Thoracic aorta (tissue), 2 donors: ENCODE measurements around the gene HARBI1. TPM values are rescaled to one million over a fixed set of nuclear protein-coding genes. Genes with fewer than 3 reads are reported as not detected.

Experiments used
- ATAC-seq: fragments of 150-250 bp; one replicate; pipeline ENCODE4 v1.8.0; 2017; ENCODE audit warnings: low read depth; ENCODE audit not compliant: insufficient number of reproducible peaks, low FRiP score
- DNase-seq: peaks from one replicate; pipeline ENCODE4 v3.0.0-alpha.2; 2020; ENCODE audit warnings: low spot score
- H3K27ac ChIP-seq, 2 donors: fragments of 200-600 bp; sonication (generic); 1 replicate in 1 of 2; 2 replicates in 1 of 2; pipeline ENCODE4 v1.5.1; 2016; ENCODE audit warnings: mild to moderate bottlenecking in 2 of 2, moderate library complexity in 2 of 2
- H3K27me3 ChIP-seq: fragments of 200-600 bp; sonication (generic); replicated peaks from 2 replicates; pipeline ENCODE4 v1.6.0; 2016; ENCODE audit warnings: mild to moderate bottlenecking; ENCODE audit not compliant: insufficient read depth
- H3K36me3 ChIP-seq: fragments of 200-600 bp; sonication (generic); one replicate; pipeline ENCODE4 v1.5.1; 2016
- H3K4me1 ChIP-seq, 2 donors: fragments of 200-600 bp; sonication (generic); 1 replicate in 1 of 2; 2 replicates in 1 of 2; pipeline versions ENCODE4 v1.5.1 to v1.6.0; 2016; ENCODE audit warnings: low read depth in 2 of 2, mild to moderate bottlenecking in 1 of 2; ENCODE audit not compliant: control insufficient read depth in 1 of 2
- H3K4me3 ChIP-seq: fragments of 200-600 bp; sonication (generic); 2 replicates; pipeline ENCODE4 v1.5.1; 2016; ENCODE audit warnings: mild to moderate bottlenecking
- H3K9me3 ChIP-seq: fragments of 200-600 bp; sonication (generic); 2 replicates; pipeline ENCODE4 v1.5.1; 2016
- total RNA-seq, 2 donors: library from RNA; depleted of rRNA; stranded (reverse); fragments of >200 nt; gene quantifications; one replicate each; pipeline versions ENCODE4 v1.1.0 to v1.2.3, GENCODE V29; 2016
- TF ChIP-seq, protein P1 (sequence below): fragments of 200-600 bp; sonication (generic); IDR thresholded peaks from one replicate; pipeline ENCODE4 v1.5.1; 2019; ENCODE audit warnings: antibody characterized with exemption

HARBI1 gene
- total RNA-seq, 2 donors from 2014 or later = 1.1 TPM; not detected in 1

GRCh38 chr11:46642627-46643335 lies 25.8 kb upstream of the HARBI1 start:
- H3K4me1 ChIP-seq = peaks cover 2 to 6% of the 10 kb centered on the region in 2 donors
- no peak overlapping the region for H3K4me3 ChIP-seq
- TF ChIP-seq, protein P1, sequence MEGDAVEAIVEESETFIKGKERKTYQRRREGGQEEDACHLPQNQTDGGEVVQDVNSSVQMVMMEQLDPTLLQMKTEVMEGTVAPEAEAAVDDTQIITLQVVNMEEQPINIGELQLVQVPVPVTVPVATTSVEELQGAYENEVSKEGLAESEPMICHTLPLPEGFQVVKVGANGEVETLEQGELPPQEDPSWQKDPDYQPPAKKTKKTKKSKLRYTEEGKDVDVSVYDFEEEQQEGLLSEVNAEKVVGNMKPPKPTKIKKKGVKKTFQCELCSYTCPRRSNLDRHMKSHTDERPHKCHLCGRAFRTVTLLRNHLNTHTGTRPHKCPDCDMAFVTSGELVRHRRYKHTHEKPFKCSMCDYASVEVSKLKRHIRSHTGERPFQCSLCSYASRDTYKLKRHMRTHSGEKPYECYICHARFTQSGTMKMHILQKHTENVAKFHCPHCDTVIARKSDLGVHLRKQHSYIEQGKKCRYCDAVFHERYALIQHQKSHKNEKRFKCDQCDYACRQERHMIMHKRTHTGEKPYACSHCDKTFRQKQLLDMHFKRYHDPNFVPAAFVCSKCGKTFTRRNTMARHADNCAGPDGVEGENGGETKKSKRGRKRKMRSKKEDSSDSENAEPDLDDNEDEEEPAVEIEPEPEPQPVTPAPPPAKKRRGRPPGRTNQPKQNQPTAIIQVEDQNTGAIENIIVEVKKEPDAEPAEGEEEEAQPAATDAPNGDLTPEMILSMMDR = no peak
- H3K36me3 ChIP-seq = peaks cover 31% of the 10 kb centered on the region
- DNase-seq (no peak), ATAC-seq (no peak)
- H3K9me3 ChIP-seq = no peaks in the 10 kb centered on the region
- H3K27ac ChIP-seq = no peak overlapping the region
- H3K27me3 ChIP-seq = no peaks in the 10 kb centered on the region

- Histone ChIP-seq H3K4me1 (no peaks in the 10 kb centered on the region), H3K36me3 (peaks cover 22% of the 10 kb centered on the region), H3K27me3 (no peaks in the 10 kb centered on the region), H3K27ac (no peak overlapping the region), H3K4me3 (no peak overlapping the region), H3K9me3 (no peaks in the 10 kb centered on the region)
- TF ChIP-seq, protein P1 = no peak
- DNase-seq (no peak), ATAC-seq (no peak)
These were observed 24.6 kb upstream of the HARBI1 start for GRCh38 chr11:46641639-46642038.

DNA sequence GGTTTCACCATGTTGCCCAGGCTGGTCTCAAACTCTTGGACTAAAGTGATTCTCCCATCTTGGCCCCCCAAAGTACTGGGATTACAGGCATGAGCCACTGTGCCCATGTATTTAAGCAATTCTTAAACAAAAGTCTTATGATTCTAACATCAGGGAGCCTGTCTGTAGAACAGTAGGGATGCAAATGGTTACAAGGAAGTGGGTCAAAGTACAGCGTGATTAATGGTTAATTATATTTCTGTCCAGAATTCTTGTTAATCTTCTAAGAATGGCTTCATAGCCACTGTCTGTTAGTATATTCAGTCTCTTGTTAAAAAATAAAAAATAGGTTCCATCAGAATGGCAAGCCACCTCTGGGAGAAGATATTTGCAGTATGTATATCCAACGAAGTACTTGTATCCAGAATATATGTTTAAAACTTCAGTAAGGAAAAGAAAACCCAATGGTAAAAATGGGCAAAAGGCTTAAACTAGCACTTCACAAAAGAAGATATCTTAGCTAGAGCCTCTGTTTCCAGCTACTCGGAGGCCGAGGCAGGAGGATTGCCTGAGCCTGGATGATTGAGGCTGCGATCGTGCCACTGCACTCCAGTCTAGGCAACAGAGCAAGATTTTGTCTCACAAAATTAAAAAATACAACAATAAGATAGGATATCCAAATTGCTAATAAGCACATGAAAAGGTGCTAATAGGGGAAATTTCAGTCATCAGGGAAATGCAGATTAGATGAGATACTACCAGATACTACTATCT lies 23.2 kb upstream of the HARBI1 start:
- H3K36me3 ChIP-seq = peaks cover 11% of the 10 kb centered on the region
- DNase-seq = no peak
- H3K27ac ChIP-seq = no peak overlapping the region

GRCh38 chr11:46639197-46639839 lies 22.3 kb upstream of the HARBI1 start:
- Histone ChIP-seq H3K36me3 (peaks cover 4% of the 10 kb centered on the region), H3K4me3 (no peak overlapping the region), H3K9me3 (no peaks in the 10 kb centered on the region), H3K27ac (no peak overlapping the region), H3K27me3 (no peaks in the 10 kb centered on the region), H3K4me1 (no peaks in the 10 kb centered on the region)
- DNase-seq = no peak
- ATAC-seq = no peak
- TF ChIP-seq, protein P1 = no peak

More for the DNA sequence above, 23.2 kb upstream of the HARBI1 start:
- Histone ChIP-seq H3K27me3 (no peaks in the 10 kb centered on the region), H3K4me1 (no peaks in the 10 kb centered on the region), H3K4me3 (no peak overlapping the region), H3K9me3 (no peaks in the 10 kb centered on the region)
- ATAC-seq = no peak
- TF ChIP-seq, protein P1 = no peak

DNA sequence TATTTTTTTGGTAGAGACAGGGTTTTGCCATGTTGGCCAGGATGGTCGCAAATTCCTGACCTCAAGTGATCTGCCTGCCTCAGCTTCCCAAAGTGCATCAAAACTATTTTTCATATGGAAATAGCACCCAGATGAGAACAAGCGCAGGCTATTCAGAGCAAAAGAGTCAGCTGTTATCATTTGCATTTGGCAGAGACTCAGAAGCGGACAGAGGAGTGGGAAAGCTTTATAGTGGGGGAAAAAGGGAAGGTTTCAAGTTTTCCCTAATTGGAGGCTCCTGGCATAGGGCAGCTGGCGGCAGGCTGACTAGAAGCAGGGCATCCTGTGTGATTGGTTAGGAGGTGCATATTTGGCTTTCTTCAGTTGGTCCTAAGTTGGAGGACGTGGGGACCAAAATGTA lies 20.5 kb upstream of the HARBI1 start:
- no peak overlapping the region for H3K4me3 ChIP-seq
- DNase-seq = no peak
- H3K9me3 ChIP-seq = no peaks in the 10 kb centered on the region
- TF ChIP-seq, protein P1 = no peak
- H3K4me1 ChIP-seq = no peaks in the 10 kb centered on the region
- H3K27ac ChIP-seq = no peak overlapping the region
- H3K36me3 ChIP-seq = peaks cover 4% of the 10 kb centered on the region
- no peak for ATAC-seq
- H3K27me3 ChIP-seq = no peaks in the 10 kb centered on the region
